Measurements from ENCODE around the gene MYO9A.
"Not testable (repeated sequence)": the region's sequence is repeated elsewhere in the genome, so short reads cannot be mapped to it uniquely, and the experiment has no call there.

The MYO9A gene

GRCh38 chr15:72086920-72087648 is 30.9 kb downstream of the MYO9A start:
- DNase-seq = no peak

DNA sequence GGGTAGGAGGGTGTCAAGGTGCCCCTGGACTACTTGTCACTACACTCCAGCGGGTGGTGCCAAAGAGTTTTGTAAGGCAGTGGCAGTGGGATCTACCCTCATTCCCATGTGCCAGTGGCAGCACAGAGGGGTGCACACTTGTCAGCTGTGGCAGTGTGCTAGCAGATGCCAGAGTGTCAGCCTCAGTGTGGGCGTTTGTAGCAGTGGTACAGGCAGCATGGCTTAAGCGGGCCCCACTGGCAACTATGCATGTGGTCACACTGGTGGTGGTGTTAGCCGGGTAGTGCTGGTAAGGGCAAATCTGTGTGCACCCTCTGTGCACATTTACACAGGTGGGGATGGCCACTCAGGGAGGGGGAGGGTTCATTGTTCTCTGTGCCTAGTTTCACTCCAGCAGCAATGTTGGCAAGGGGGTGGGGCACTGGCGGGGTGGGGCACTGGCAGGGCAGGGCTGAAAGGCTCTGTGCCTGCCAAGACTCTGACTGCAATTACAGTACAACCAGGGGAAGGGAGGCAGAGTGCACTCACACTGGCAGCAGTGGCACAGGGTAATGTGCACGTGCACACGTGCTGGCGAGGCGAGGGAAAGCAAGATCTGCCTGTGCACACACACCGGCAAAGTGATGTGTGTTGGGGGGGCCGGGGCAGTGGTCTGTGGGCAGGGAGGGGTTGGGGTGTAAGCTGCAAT is 31.8 kb downstream of the MYO9A start:
- DNase-seq = no peak

GRCh38 chr15:72082176-72082575 is 35.8 kb downstream of the MYO9A start:
- no peak for DNase-seq

- no peak for DNase-seq
Observed at GRCh38 chr15:72078887-72079286, 39.1 kb downstream of the MYO9A start.

- DNase-seq = no peak
Observed at GRCh38 chr15:72077950-72078349, 40.0 kb downstream of the MYO9A start.

DNA sequence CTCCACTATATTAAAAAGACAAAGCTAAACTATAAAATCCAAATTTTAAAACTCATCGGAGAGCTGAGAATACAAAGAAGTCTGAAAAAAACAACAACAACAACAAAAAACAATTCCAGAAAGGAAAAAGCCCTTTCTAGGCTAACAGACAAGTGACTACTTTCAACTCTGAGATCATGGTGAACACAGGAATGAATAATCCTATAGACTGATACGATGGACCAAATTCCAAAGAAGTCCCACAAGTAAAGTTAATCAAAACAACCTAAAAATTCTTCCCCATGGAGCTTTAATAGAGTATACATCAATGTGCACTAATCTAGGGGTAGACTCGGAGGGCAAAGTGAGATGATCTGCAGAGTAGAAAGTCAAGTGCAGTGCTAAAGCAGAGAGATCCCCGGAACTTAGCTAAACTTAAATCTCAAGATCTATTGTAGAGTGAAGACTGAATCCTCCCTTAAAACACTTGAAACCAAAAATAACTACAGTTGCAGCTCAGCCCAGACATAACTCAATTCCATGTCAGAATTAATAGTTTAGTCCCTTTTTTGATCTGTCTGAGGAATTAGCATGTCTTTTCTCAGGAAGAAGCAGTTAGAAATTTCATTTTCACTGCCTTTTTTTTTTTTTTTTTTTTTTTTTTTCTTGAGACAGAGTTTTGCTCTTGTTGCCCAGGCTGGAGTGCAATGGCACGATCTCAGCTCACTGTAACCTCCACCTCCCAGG is 43.5 kb downstream of the MYO9A start:
- no peak for DNase-seq

- peak in 1 of 2 experiments; percentile 23 for DNase-seq
Observed at GRCh38 chr15:72071448-72071825, 46.5 kb downstream of the MYO9A start.

- peak; percentile 58 to 64 for DNase-seq
Observed at GRCh38 chr15:72070817-72071447, 47.0 kb downstream of the MYO9A start.

- peak; percentile 11 to 50 for DNase-seq
Observed at GRCh38 chr15:72068856-72069255, 49.1 kb downstream of the MYO9A start.

DNA sequence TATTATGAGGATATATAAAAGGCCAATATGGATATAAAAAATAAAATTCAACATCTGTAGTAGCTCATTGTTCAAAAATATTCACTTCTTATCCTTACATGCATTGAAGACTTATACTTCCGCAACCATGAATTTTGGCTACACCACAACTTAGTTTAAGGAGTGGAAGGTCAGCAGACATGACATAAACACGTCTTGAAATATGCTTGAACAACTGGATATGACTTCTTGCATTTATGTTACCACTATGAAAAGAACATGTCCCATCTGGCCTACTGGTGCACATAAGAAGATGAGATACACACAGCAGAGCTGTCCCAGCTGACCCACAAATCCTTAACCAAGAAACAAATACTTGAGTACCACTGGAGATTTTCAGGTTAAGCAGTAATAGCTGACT is 52.1 kb downstream of the MYO9A start:
- no peak for DNase-seq

- DNase-seq = no peak
Observed at GRCh38 chr15:72063186-72063585, 54.8 kb downstream of the MYO9A start.

GRCh38 chr15:72062319-72062718 is 55.6 kb downstream of the MYO9A start:
- DNase-seq = no peak

DNA sequence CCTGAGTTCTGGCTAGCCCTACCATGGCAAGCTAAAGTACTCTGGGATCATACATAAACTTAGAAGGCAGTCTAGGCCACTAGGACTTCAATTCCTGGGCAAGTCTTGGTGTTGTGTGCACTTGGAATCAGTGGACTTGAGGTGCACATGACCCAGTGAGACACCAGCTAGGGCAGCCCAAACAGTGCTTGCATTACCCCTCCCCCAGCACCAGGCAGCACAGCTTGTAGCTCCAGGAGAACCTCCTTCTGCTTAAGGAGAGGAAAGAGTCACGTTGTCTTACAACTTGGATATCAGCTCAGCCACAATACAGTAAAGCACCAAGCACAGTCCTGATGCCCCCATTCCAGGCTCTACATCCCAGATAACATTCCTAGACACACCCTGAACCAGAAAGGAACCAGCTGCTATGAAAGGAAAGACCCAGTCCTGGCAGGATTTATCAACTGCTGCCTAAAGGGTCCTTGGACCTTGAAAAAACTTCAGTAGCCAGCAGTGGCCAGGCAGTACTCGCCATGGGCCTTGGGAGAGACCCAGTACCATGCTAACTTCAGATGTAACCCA is 57.2 kb downstream of the MYO9A start:
- DNase-seq = no peak

DNA sequence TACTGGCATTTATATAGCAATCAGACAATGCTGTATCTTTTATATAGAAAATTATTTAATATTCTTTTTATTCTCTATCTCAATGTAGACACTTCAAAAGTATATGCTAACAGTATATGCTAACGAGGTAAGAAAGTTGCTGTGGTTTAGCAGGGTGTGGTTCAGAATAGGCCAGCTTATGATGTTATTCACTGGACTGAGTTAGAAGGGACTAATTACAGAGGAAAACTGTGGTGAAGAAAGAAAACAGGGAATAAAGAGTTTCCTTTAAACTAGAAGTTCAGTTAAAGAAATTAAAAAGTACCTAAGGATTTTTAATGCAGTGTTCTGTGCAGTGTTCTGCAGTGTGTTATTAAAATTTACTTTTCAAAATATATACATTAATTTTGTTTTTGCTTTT is 59.4 kb downstream of the MYO9A start:
- DNase-seq = peak; percentile 1 to 13

- DNase-seq = peak in 1 of 2 experiments; percentile 80
Observed at GRCh38 chr15:72057548-72058091, 60.3 kb downstream of the MYO9A start.

- not testable (repeated sequence) for DNase-seq
Observed at GRCh38 chr15:72056217-72056616, 61.7 kb downstream of the MYO9A start.

- DNase-seq = not testable (repeated sequence)
Observed at GRCh38 chr15:72053297-72053696, 64.7 kb downstream of the MYO9A start.

DNA sequence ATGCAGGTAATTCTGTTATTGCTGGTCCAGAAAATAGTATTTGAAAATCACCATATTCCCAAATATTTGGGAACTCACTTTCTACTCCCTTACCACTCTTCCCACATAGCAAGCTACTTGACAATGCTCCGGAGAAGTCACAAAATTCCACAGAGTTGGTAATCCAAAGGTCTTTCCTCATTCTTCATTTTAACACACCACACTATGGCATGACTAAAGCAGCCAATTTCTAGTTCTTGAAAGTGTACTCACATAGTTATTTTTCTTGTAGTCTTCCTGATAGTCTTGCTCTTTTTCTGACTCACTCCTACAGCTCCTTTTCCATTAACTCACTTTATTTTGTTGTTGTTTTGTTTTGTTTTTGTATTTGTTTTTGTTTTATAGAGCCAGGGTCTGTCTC is 67.2 kb downstream of the MYO9A start:
- DNase-seq = no peak

GRCh38 chr15:72047020-72047419 is 70.9 kb downstream of the MYO9A start:
- DNase-seq = no peak

- no peak for DNase-seq
Observed at GRCh38 chr15:72044956-72045355, 73.0 kb downstream of the MYO9A start.

DNA sequence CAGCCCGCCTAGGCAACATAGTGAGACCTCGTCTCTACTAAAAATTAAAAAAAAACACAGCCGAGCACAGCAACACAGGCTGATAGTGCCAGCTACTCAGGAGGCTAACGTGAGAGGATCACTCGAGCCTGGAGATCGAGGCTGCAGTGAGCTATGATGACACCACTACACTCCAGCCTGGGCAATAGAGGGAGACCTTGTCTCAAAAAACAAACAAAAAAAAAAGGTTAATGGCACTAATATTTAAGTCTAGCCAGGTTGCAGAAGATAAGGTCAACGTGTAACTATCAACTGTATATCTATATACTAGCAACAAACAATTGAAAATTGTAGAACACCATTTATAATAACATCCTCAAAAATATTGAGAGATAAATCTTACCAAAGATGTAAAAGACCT is 75.1 kb downstream of the MYO9A start:
- DNase-seq = no peak

DNA sequence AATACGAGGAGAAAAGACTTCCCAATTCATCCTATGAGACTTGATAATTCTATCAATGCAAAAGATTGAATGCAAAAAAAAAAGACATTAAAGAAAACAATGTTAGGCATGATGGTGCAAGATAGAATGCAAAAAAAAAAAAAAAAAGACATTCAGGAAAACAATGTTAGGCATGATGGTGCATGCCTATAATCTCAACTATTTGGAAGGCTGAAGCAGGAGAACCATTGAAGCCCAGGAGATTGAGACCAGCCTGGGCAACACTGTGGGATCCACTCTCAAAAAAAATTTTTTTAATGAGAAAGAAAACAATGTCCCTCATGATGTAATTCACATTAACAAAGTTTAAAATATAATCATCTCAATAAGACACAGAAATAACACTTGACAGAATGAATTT is 75.9 kb downstream of the MYO9A start:
- DNase-seq = no peak

DNA sequence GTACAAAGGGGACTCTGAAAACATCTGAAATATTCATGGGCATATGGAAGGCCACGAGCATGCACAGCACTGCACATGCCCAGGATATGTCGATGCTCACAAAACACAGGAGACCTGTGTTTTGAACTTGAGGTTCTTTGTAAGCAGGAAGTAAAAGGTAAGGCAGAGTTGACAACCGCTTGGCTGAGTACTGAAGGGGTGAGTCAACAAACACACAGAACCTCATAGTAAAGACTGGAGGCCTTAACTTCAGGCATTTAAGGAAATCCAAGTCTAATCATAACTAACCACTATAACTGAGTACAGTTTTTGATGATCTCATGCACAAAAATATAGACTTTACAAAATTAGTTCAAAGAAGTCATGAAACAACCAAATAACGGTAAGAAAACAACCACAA is 80.6 kb downstream of the MYO9A start:
- DNase-seq = no peak

Measured in NCI-H526 (cell line).